Stimulated activated CD4-positive, alpha-beta T cell treated with anti-CD3 and anti-CD28 coated beads, TNF-alpha, amount 100 ng/mL, for 24 hours (primary cell): ENCODE measurements around the gene ZNG1B.
"Not testable (repeated sequence)": the region's sequence is repeated elsewhere in the genome, so short reads cannot be mapped to it uniquely, and the experiment has no call there.

Experiments
- DNase-seq, 3 experiments: peaks; one replicate each; pipeline ENCODE4 v3.0.0-alpha.2; 2020; ENCODE audit warnings: low read depth in 3 of 3

ZNG1B gene

DNA sequence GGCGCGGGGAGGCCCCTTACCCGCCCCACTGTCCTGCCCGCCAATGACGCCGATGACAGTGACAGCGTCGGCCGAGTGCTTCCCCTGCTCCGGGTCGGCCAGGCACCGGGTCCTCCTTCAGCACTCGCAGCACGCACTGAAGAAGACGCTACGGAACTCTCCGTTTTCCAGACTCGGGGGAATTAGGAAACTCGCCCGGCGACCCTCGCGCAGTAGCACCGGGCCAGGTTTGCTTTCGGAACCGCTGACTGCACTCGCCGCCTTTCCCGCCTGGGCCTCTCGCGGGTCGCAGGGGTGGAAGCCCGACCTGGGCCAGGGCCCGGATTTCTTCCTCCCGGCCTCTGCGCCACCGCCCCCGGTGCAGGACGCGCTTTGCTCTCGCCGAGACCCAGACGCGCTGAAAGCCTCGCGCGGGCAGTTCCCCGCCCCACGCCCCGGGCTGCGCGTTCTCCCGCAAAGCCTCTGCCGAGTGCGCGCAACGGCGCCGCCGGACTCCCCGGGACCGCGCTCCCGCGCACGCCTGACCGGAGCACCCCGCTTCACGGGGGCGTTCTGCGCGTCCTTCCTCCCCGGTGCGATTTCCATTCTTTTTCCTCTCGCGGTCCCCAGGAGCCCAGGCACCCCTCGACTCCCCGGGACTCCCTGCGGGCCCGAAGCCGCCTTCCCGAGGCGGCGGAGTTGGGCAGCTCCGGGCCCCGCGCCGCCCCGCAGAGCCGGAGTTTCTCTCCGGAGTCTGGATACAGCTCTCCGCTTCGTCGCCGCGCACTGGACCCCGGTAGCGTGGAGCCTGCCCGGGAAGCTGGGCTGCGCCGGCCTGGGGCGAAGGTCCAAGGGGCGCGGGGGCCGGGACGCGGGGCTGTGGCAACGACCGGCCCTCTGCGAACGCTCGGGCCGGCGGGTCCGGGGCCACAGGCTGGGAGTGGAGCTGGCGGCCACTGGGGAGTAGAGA is 65.9 kb downstream of the ZNG1B start:
- DNase-seq, result peak in 1 of 3 experiments; percentile 29

DNA sequence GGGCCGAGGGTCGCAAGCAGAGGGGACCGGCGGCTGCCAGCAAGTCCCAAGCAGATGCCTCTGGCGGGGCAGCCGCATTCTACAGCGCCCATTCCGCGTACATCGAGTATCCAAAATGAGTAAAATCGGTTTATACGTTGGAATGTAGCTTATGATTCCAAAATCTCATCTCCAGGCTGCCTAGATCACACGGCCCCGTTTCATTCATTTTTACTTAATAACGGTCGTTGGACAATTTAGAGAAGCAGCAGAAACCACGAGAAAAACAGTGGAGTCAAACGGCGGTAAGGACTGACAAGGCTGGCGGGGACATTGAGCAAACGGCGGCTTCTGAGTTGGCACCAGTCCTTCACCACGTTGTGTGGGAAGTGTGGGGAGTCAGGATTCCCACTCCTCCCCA is 66.6 kb downstream of the ZNG1B start:
- not testable (repeated sequence) for DNase-seq

DNA sequence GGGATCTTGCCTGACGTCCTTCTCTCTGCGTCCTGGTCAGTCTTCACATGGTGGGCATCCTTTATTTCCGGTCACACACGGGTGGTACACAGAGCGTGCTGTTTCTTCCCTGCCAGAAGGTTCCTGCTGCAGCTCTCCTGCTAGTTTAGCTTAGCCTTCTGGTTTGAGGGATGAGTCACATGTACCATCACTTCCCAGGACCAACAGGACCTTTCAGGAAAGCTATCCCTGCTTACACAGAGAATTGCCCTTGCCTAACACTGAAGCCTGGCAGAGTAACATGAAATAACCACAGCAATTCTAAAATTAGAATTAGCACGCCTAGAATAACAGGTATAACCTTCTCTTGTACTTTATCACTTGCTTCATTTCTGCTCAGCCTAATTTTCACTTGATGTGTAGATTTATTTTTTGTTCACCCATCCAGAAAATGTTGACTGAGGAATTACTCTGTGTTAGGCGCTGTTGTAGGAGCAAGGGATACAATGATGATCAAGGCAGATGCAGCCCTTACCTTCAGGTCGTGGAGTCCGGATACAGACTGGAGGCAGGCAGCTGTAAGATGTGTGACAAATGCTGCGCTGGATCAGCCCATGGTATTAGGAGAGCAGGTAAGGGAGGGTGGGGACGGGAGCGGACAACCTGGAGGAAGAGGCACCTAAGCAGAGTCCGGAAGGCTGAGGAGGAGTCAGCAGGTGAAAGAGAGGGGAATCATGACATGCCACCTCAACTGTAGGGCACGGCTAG is 70.1 kb downstream of the ZNG1B start:
- not testable (repeated sequence) for DNase-seq

DNA sequence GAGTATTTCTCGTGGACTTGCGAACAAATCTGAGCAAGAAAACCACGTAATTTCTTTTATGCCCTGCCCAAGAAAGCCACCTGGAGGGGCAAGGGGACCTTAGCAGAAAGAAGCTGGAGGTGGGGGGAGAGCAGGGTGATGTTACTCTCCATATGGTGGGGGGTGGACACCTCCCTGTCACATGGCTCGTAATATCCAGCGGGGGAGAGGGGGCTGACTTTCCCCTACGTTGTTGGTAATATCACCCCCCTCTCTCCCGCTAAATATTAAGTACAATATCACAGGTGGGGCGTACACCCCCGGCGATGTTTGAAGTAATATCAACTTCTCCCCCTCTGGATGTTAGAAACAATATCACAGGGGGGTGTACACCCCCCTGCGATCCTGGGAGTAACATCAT is 70.7 kb downstream of the ZNG1B start:
- not testable (repeated sequence) for DNase-seq

DNA sequence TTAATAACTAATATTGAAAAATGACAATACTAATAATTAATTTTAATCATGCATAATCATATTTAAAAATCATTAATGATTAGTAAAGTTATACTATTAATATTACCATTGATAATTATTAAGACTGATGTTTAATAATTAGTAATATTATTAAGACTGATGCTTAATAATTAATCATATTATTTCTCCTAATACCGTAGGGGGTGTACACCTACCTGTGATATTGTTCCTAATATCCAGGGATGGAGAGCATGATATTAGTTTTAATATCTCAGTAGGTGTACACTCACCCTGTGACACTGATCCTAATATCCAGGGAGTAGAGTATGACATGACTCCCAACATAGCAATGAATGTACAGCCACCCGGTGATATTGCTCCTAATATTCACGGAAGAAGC is 73.4 kb downstream of the ZNG1B start:
- not testable (repeated sequence) for DNase-seq

DNA sequence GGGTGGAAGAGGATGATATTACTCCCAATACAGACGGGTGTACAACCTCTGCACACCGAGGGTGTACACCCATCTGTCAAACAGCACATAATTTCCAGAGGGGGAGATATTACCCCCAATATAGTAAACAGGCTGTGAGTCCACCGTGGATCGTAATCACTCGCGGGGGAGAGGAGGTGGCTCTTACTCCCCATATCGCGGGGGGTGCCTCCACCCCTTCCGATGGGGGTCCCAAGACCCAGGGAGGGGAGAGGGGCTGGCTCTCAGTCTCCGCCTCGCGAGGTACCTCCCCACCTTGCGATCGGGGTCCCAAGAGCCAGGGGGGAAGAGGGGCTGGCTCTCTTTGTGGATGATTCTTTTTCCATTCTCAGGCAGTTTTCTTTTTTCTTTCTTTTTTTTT is 74.4 kb downstream of the ZNG1B start:
- DNase-seq, result not testable (repeated sequence)

DNA sequence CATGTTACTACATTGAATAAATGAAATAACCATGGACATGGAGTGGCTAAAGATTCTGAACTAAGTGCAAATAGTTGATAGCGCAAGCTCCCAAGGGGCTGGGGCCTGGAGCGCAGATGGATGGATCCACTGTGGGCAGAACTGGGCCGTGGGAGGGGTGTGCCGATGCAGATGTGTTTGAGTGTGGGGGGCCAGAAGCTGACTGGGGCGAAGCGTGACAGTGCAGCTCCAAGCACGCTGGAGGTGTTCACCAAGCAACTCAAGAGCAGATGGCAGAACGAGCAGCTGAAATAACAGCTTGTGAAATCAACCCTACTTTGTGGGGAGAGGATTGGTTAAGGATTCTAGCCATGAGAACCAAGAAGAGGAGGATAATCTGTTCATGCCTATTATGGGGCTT is 78.0 kb downstream of the ZNG1B start:
- not testable (repeated sequence) for DNase-seq

DNA sequence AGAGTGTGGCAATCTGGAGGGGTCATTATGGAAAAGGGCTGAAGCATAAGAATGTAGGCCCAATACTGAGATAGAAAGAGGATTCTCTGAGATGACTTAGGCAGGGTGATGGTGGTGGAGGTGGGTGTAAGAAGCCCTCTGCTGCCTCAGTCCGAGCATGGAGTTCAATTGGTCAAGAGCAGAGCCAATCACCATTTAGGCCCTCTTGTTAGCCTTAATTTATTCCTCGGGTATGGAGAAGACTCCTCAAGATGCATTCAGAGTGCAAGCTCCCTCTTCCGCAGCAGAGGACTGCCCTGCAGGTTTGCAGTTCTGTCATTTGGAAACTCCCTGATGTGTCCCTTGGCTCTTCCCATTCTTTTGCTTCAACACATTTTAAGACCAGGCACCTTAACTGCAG is 78.5 kb downstream of the ZNG1B start:
- DNase-seq, result not testable (repeated sequence)

DNA sequence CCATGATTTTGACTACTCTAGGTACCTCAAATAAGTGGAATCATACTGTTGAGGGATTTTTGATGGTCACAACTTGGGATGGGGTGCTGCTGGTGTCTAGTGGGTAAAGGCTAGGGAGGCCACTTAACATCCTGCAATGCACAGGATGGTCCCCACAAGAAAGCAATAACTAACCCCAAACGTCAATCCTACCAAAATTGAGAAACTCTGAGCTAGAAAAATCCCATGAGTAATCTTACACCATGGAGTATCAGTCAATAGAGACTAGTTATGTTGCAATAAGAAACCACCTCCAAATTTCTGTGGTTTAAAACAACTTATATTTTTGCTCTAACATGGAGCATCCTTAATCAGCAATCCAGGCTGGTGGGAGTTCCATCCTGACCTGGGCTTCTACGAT is 79.5 kb downstream of the ZNG1B start:
- DNase-seq, result not testable (repeated sequence)

DNA sequence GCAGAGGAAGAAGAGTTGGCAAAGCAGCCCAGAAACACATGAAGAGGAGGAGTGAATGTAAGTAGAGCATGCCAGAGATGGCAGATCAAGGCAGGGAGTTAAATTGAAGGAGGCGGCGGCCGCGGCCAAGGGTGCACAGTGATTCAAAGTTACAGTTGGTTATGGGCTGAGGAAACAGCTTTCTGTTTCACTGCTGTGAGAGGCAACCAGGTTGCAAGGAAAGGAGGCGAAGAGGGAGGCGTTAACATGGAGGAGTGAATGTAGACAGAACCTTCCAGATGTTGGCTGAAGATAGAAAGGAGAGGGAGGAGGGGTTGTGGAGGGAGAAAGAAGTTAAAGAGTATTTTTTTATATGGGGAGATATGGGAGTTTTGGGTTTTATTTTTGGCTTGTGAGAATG is 83.3 kb downstream of the ZNG1B start:
- not testable (repeated sequence) for DNase-seq

DNA sequence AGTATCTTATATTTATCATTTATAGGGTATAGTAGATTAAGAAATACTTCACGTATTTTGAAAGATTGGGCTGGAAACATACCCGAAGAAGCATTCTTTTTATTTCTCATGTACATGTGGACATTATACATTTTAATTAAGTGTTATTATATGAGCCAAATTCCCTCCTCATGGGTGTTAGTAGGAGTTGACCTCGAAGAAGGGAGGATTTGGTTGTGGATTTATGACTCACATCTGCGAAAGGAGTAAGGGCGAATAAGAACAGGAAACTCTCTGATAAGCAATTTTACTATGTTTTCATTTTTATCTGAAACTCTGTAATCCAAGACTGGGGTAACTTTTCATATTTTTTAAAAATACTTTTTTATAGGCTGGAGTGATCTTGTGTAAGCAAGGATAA is 84.0 kb downstream of the ZNG1B start:
- DNase-seq, result not testable (repeated sequence)

DNA sequence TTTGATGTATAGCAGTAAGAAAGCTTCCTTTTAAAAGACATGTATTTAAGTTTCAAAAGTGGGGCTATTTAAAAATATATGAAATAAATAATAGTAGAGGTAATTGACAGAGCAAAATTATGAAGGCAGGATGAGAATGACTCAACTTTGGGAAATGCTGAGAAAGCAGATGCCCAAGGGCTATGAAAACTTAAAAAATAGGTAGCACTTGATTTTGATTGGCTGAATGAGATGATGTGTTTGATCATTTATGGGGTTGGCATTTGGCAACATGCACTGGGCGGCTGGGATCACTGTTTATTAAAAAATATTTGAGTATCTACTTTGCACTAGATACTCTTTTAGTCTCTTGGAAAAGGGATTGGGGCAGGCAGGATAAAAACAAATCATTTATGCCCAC is 87.5 kb downstream of the ZNG1B start:
- DNase-seq, result not testable (repeated sequence)

DNA sequence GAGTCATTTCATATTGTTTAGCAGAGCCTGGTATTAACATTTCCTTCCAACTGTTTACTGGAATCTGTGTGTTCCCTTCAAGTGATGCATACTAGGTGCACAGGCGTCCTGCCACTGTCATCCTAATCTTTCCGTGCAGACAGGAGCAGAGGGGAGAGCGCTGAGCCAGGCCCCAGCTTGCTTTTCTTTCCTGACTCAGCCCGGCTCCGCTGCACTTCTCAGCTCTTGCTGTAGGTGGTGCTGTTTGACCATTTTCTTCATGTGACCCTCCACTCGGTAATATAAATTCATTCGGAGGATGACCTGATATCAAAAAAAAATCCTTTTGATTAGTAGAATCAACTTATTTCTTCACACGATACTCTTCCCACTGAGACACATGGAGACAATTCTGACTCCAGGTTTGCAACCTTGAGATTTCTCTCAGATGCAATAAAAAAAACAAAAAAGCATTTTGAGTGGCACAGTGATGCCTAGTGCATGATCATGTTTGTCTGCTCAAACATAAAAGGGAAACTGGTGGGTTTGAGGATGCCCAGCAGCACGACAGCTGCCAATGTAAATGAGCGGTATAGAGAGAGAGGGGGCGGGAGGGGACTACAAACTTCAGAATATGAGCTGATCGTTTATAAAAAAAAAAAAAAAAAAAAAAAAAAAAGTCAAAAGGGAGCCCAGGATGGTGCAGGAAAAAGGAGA is 90.0 kb downstream of the ZNG1B start:
- DNase-seq, result not testable (repeated sequence)

DNA sequence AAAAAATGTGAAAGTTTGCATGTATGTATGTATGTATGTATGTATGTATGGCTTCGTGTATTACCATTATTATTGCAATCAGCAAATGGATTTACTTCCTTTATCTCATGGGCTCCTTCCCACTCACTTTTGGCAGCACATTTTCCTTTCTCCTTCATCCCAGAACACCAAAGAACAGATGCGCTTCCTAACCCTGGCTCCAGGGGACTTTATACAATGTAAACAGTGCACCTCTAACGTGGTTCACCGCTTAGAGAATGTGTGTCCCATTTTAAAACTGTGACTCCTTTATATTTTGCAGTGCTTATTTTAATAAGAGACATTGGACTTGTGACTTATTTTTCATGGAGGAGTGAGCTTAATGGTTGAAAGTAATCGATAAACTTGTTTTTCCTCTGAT is 90.6 kb downstream of the ZNG1B start:
- not testable (repeated sequence) for DNase-seq

DNA sequence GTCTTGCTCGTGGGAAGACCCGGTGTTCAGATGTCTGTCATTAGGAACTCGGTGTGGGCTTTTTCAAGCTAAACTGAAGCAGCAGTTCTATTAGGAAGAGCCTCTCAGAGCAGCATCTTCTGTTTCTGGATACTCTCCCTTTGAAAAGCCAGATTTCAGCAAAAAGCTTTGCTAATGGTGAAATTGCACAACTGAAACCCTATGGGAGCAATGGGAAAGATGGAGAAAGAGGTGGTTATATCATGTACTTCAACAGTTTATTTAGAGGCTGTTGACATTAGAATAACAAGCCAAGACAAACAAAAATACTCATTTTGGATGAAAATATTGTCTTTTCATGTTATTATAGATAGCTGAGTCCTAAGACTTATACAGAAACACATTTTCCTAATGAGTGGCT is 91.4 kb downstream of the ZNG1B start:
- DNase-seq, result not testable (repeated sequence)

DNA sequence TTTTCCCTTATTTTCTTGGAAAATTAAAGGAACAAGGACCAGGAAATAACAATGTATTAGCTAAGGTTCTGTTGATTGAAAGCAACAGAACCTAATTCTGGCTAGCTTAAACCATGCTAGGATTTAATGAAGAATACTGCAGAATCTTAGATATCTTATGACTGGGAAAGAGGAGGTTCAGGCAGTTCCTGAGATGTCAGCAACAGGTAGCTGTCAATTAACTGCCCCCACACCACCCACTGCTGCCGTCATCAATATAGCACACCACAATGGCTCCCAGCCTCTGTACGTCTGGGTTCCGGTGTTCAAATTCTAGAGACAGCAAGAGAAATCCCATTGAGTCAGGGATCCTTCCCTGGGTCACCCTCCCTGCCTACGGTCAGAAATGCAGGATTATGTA is 95.5 kb downstream of the ZNG1B start:
- DNase-seq, result not testable (repeated sequence)

DNA sequence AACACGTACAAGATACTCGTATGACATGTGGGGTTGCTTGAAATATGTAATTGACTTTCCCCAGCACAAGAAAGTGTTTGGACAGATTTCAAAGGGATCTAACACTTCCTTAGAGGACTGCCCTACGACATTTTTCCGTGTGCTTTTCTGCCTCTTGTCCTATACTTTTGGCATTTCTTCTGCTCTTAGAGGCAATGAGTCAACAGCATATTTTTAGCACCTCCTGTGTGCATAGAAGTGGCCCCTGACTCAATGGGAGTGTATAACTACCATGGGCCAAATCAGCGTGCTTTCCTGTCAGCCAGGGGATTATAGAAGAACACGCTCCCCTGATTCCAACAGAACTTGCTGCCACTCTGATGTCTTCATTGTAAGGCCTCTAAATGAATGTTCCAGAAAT is 99.1 kb downstream of the ZNG1B start:
- DNase-seq, result not testable (repeated sequence)

DNA sequence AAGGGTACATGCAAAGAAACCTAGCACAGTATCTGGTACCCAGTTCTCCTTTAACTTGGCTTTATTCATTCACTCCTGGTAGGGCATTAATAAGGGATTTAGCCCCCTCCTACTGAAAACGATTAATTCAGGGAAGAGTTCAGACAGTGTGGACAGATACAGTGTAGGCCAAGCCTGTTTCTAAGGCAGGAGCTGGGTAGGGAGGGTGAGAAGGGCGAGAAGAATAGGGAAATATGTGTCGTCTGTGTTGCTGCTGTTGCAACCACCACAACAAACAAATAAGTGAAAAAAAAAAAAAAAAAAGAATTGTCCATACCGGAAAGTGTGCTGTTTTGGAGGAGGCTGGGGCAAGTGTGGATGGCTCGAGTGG is 103.3 kb downstream of the ZNG1B start:
- DNase-seq, result not testable (repeated sequence)

DNA sequence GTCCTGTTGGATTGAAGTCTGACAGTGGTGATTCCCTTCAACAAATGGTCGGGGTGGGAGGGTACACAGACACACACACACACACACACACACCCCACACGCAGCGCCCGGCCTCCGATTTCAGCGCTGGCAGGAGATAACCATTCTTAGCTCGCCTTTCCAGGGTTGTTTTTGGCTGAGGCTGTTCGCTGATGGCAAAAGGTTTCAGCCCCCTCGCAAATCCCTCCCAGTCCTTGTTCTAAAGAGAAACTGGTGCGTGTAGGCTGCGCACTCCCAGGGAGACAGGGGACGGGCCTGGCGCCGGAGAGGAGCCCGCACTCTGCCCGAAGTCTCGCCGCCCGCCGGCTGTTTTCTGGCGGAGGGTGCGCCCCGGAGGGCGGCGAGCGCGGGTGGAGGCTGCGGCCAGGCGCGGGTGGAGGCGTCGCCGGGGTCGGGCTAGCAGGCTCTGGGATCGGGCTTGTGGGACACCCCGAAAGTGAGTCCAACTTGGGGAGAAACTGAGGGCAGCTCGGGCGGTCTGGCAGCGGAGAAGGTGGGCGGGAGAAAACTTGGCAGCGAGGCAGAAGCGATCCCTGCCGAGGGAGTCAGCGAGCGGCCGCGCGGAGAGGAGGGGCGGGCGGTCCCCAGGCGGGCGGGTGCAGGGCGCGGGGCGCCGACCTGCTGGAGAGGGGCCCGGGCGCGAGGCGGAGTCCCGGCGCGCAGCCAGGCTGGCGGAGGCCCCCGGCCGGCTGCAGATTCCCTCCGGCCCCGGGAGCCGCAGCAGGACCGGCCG is 103.9 kb downstream of the ZNG1B start:
- DNase-seq, result peak in 1 of 3 experiments; percentile 17

DNA sequence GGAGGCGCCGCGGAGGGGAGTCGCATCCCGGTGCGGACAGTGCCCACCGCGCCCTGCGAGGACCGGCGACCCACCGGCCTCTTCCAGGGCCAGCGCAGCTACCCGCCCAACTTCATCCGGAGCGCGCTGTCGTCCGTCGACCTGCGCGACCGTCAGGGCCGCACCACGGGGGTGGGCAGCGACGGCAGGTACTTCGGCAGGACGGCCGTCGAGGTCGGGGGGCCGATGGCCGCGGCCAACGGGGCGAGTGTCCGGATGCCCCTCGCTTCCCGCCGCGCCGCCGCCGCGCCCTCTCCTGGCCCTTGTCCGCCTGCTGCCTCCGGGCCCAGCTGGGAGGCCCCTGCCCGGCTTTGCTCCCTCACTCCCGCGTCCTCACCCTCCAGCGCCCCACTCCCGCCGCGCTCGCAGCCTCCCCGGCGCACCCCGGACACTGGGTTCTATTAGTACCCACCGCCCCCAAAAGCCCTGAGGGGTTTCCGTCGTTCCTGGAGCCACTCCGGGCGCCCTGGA is 104.5 kb downstream of the ZNG1B start:
- not testable (repeated sequence) for DNase-seq

DNA sequence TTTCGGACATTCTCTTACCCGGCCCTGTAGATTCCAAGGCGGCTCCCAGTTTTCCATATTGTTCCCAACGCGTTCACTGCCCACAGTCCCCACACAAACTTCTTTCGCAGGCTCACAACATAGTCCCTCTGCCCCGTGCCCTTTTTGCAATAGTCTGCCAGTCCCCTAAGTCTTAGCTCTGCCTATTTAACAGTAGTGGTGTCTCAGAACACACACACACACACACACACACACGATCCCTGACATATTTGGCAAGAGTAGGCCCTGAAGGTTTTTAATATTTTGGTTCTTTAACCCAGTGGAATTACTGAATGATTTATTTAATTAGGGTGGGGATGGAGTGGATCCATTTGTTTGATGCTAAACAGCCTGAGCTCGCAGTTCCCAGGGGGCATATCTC is 105.0 kb downstream of the ZNG1B start:
- DNase-seq, result not testable (repeated sequence)
